DMS79 (cell line): ENCODE measurements around the gene MRGPRF.
"Not testable (repeated sequence)": the region's sequence is repeated elsewhere in the genome, so short reads cannot be mapped to it uniquely, and the experiment has no call there.

Source experiments
- DNase-seq: peaks from one replicate; lab custom pipeline; 2025; lab: John Stamatoyannopoulos, UW

Gene MRGPRF

GRCh38 chr11:68987211-68987610 is 25.8 kb downstream of the MRGPRF start:
- DNase-seq: no peak

- DNase-seq: no peak
Observed at GRCh38 chr11:68983801-68984200, 29.2 kb downstream of the MRGPRF start.

DNA sequence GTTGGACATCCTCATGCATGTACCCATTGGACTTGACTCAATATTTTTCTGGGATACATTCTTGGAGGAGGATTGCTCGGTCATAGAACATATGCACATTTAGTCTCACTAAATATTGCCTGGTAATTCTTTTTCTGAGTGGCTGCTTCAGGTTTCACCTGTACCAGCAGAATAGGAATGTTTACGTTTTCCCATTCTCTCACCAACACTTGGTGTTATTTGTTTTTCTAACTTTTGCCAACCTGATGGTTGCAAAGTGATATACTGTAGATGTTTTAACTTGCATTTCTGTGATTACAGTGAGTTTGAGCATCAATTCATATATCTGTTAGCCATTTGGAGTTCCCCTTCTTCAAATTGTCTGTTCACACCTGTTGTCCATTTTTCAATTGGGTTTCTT is 30.9 kb downstream of the MRGPRF start:
- no peak for DNase-seq

DNA sequence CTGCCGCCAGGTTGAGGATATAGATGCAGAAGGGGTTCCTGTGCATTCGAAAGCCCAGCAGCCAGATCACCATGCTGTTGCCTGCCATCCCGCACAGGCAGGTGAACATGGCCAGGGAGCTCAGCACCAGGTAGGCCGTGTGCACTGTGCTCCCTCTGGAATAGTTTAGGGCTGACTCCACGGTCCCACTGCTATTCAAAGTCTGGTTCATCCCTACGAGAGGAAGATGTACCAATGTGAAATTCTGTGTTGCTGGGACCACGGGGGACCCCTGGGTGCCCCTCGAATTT is 32.3 kb downstream of the MRGPRF start, which contains the start of gene MRGPRD:
MRGPRD (minus strand) TSS at position 211 of the 290 bp plus-strand sequence; CDS start at position 211, 0 bp downstream.
- DNase-seq: no peak

GRCh38 chr11:68979931-68980775 is 32.9 kb downstream of the MRGPRF start:
- no peak for DNase-seq

DNA sequence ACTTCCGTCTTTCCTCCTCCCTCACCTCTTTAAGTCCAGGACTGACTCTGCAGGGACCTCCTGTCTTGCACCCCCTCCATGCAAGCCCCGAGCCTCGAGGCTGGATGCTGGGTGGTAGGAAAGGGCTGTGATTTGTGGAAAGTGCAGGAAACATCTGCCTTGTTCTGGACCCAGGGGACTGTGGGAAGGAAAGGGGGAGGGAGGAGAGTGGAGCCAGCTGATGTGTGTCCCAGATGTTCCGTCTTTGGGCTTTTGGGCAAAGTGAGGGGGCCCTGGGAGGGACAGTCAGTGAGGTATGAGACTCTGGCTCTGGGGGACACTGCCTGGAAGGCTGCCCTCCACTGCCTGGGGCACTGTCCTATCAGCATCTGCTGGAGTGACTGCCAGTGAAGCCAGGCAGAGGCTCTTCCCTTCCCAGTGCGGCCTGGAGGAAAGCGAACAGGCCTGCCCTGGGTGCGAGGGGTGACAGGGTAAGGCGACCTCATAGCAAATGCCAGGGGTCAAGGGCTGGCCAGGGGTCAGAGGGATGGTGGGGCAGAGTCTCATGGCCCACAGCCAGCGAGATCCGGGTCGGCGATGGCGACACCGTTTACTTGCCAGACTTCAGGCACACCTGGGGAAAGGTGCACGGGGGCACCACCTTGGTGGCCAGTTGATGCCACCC is 34.0 kb downstream of the MRGPRF start:
- no peak for DNase-seq

GRCh38 chr11:68978626-68978930 is 34.5 kb downstream of the MRGPRF start:
- DNase-seq: no peak

DNA sequence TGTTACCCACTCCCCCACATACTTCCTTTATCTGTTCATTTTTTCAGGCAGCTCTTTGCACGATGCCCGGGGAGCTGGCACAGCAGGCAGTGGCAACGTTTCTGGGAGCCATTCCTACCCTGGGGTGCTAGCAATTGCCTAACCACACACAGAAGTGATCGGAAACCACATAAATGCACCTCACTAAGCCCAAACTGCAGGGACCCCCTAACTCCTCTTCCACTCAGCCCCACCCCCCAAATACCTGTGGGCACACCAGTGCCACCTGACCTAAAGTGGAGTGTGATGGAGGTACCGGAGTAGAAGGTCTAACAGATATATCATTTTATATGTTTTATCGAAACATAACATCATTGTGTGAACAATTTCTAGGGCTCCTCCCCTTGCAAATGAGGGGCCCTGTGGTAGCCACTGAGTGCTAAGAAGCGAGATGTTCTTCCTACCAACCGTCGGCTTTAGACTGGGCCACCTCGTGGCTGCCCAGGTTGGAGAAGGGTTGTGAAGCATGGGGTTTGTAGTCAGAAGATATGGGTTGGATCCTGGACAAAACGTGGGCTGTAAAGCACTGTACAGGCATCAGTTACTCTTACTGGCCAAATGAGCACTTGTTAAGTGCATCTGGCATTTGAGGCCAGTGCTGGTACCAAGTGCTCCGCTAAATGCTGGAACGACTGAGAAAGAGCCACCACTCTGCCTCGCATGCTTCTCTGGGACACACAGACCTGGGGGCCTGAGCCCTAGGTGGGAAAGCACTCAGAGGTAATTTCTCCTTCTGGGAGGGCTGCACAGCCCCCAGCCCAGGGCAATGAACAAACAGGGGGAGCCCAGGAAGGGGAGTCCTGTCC is 35.0 kb downstream of the MRGPRF start:
- DNase-seq: no peak

DNA sequence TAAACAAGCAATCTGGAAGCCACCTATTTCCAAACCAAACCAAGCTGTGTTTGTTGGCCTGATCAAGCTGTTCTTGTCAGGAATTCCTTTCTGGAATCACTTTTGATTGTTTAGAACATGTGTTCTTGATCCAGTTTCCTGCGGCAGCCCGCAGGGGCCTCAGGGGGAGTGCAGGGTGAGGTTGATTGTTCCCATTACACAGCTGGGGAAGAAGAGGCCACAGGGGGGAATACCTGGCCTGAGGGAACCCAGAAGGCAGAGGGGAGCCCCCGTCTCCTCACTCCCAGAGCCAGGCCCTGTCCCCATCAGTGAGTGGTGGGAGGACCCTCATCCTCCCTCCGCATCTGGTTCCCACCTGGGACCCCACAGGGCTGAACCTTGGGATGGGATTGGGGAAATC is 36.5 kb downstream of the MRGPRF start:
- DNase-seq: no peak

DNA sequence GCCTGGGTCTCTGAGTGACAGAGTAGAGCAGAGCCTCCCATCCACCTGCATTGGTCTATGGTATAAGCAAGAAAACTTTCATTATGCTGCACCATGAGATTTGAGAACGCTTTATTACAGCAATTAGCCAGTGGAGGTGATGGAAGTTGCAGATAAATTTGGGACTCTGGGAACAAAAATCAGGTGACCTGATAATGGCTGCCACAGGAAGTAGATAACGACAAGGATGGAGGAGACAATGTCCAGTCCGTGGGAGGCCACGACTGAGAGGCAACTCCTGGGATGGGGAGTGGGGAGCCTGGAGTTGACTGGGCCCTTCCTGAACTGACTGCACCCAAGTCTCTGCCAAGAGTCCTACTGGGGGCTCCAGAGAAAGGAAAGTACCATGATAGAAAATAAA is 37.0 kb downstream of the MRGPRF start:
- DNase-seq: no peak

GRCh38 chr11:68974421-68975194 is 38.4 kb downstream of the MRGPRF start:
- no peak for DNase-seq

- not testable (repeated sequence) for DNase-seq
Observed at GRCh38 chr11:68973706-68974105, 39.3 kb downstream of the MRGPRF start.

GRCh38 chr11:68973219-68973618 is 39.8 kb downstream of the MRGPRF start:
- no peak for DNase-seq

DNA sequence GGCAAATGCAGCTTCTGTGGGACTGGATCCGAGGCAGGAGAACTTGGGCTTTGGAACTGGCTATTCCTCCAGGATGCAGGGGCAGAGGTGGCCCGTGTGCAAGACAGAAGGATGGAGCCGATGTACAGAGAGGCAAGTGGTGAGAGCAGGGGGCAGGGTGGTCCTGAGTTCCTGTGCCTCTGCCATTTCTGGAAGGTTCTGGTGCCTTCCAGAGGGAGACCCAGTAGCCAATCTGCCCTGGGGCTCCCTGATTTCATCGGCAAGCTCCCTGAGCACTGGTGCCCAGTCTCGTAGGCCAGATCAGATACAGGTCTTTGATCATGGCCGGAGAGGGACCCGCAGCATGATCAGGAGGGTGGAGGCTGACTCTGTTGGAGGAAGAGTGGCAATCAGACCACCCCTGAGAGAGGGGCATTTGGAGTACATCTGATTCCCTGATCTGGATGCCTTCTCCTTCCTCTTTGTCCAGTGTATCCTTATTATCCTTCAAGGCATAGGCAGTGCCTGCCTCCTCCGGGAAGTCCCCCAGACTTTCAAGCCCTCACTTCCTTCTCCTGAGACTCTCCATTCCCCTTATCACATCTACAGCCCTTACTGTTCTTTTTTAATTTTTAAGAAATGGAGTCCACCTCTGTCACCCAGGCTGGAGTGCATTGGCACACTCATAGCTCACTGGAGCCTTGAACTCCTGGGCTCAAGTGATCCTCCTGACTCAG is 42.0 kb downstream of the MRGPRF start:
- DNase-seq: no peak

DNA sequence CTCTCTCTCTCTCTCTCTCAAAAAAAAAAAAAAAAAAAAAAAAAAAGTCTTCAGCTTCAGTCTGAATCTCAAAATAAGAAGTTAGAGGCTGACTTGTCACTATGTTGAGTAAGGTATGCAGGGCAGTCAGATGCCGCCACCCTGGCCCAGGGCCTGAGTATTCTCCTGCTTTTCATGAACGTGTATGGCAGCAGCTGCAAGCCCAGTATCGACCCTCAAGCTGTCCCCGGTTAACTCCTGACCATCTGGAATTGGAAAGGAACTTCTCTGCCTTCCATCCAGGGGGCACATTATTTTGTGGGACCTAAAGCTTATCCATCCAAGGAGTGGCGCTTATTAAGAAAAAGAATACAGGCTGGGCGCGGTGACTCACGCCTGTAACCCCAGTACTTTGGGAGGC is 43.7 kb downstream of the MRGPRF start:
- no peak for DNase-seq

- no peak for DNase-seq
Observed at GRCh38 chr11:68968306-68969250, 44.5 kb downstream of the MRGPRF start.

GRCh38 chr11:68966894-68967780 is 45.9 kb downstream of the MRGPRF start:
- DNase-seq: no peak

DNA sequence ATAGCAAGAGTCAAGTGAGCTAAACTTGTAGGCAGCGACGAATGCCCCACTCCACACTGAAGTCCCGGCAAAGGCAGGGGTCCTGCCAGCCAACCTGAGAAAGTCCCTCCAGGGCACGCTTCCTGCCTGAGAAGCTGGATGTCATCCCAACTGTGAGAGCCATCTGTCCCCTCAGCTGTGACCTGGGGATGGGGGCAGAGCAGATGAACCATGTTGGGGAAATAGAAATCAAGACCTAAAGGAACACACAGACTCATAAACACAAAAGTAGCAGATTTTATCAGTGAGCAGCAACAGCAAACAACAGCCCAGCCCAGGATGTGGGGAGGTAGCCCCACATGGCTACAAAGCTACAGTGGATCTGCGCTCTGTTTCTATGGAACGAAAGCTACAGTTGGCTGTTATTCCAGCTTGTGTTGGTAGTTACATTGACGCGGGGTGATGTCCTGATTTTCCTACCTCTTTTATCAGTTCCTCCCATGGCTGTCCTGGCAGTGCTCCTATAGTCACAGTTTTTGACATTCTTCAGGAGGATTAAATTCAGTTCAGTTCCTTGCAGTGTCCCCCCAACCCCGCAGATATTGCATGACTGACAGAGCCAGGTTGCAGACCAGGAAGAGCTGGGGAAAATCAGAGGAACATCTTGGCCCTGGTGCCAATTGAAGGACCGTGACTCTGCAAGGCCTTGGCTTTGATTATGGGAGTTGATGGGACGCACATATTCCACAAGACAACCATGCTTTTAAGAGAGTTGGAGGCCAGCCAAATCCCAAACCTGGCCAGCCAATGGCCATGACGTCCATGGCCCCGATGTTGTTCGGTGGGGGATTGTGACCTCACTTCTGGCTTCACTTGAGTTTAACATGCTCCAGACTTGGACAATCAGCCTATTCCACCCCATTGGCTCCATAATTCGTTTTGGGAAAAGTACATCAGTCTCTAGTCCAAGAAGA is 46.9 kb downstream of the MRGPRF start:
- no peak for DNase-seq
